RWPE2 (cell line): ENCODE measurements around the gene IL20RA.
A peak's percentile ranks its signal among the peaks of the same experiment; 100 is the strongest.

Experiments used
- ATAC-seq: fragments of 200-7000 bp; cut with Tn5 transposase; 3 replicates; pipeline ENCODE4 v1.9.1; 2021; ENCODE audit warnings: low read depth
- DNase-seq: peaks from one replicate; pipeline ENCODE4 v3.0.0-alpha.2; 2020; ENCODE audit warnings: low spot score
- H3K27ac ChIP-seq: fragments of 450-650 bp; 2 replicates; pipeline ENCODE4 v1.5.1; 2017; ENCODE audit warnings: mild to moderate bottlenecking; ENCODE audit not compliant: poor library complexity, severe bottlenecking
- H3K27me3 ChIP-seq: fragments of 250-450 bp; sonication (Bioruptor Pico); 2 replicates; pipeline ENCODE4 v1.5.1; 2021; ENCODE audit warnings: mild to moderate bottlenecking, moderate library complexity; ENCODE audit not compliant: insufficient read depth, poor library complexity, severe bottlenecking
- H3K36me3 ChIP-seq: fragments of 250-450 bp; sonication (Bioruptor Pico); 2 replicates; pipeline ENCODE4 v1.5.1; 2020; ENCODE audit warnings: low read depth, mild to moderate bottlenecking, moderate library complexity
- H3K4me1 ChIP-seq: fragments of 250-450 bp; sonication (Bioruptor Pico); 2 replicates; pipeline ENCODE4 v1.5.1; 2021; ENCODE audit warnings: mild to moderate bottlenecking, moderate library complexity; ENCODE audit not compliant: insufficient read depth, poor library complexity, severe bottlenecking
- H3K4me3 ChIP-seq: fragments of 250-450 bp; sonication (Bioruptor Pico); 2 replicates; pipeline ENCODE4 v1.5.1; 2021; ENCODE audit warnings: mild to moderate bottlenecking, moderate library complexity; ENCODE audit not compliant: severe bottlenecking
- H3K9me3 ChIP-seq: fragments of 250-450 bp; sonication (Bioruptor Pico); 2 replicates; pipeline ENCODE4 v1.5.1; 2021; ENCODE audit warnings: mild to moderate bottlenecking, moderate library complexity; ENCODE audit not compliant: severe bottlenecking
- CTCF ChIP-seq: fragments of 450-650 bp; IDR thresholded peaks from one replicate; pipeline ENCODE4 v1.5.1; 2017; ENCODE audit warnings: mild to moderate bottlenecking, moderate library complexity; ENCODE audit not compliant: poor library complexity, severe bottlenecking

IL20RA gene

GRCh38 chr6:137046871-137047412, 2.2 kb upstream of the IL20RA start:
- no peak for TF ChIP-seq CTCF
- ATAC-seq: no peak
- no peaks in the 10 kb centered on the region for H3K36me3 ChIP-seq
- no peak overlapping the region for H3K4me3 ChIP-seq
- H3K9me3 ChIP-seq: no peaks in the 10 kb centered on the region
- no peaks in the 10 kb centered on the region for H3K4me1 ChIP-seq
- no peak overlapping the region for H3K27ac ChIP-seq
- H3K27me3 ChIP-seq: no peaks in the 10 kb centered on the region
- DNase-seq: no peak

GRCh38 chr6:137045222-137045789, 541 bp upstream of the IL20RA start:
- H3K4me3 ChIP-seq: no peak overlapping the region
- no peaks in the 10 kb centered on the region for H3K4me1 ChIP-seq
- no peaks in the 10 kb centered on the region for H3K9me3 ChIP-seq
- TF ChIP-seq CTCF: no peak
- no peaks in the 10 kb centered on the region for H3K36me3 ChIP-seq
- DNase-seq (no peak), ATAC-seq (peak; percentile 11; the same call in 2 of the 3 replicates)
- no peaks in the 10 kb centered on the region for H3K27me3 ChIP-seq
- H3K27ac ChIP-seq: no peak overlapping the region

- Histone ChIP-seq H3K4me1 (no peaks in the 10 kb centered on the region), H3K27me3 (no peaks in the 10 kb centered on the region), H3K27ac (no peak overlapping the region), H3K9me3 (no peaks in the 10 kb centered on the region), H3K36me3 (no peaks in the 10 kb centered on the region), H3K4me3 (peak overlapping the region; percentile 90)
- DNase-seq: no peak
- TF ChIP-seq CTCF: no peak
- peak; percentile 68 for ATAC-seq
These were observed 927 bp downstream of the IL20RA start for GRCh38 chr6:137043710-137044365.

- H3K36me3 ChIP-seq: no peaks in the 10 kb centered on the region
- no peak overlapping the region for H3K4me3 ChIP-seq
- DNase-seq: no peak
- peaks cover 9% of the 10 kb centered on the region for H3K4me1 ChIP-seq
- TF ChIP-seq CTCF: no peak
- no peaks in the 10 kb centered on the region for H3K27me3 ChIP-seq
- H3K27ac ChIP-seq: no peak overlapping the region
- H3K9me3 ChIP-seq: no peaks in the 10 kb centered on the region
- ATAC-seq: no peak
These were observed 4.4 kb downstream of the IL20RA start for GRCh38 chr6:137040393-137040792.

- Histone ChIP-seq H3K9me3 (no peaks in the 10 kb centered on the region), H3K4me1 (peaks cover 9% of the 10 kb centered on the region), H3K27me3 (no peaks in the 10 kb centered on the region), H3K27ac (no peak overlapping the region), H3K4me3 (no peak overlapping the region), H3K36me3 (no peaks in the 10 kb centered on the region)
- ATAC-seq (no peak), DNase-seq (no peak)
- no peak for TF ChIP-seq CTCF
These were observed 5.8 kb downstream of the IL20RA start for GRCh38 chr6:137039010-137039409.
